Stimulated activated CD4-positive, alpha-beta T cell treated with anti-CD3 and anti-CD28 coated beads, Interleukin-12 subunit alpha, Interleukin-12 subunit beta, amount 100 ng/mL, for 4 hours (primary cell): Measurements from ENCODE around the gene ADGRD2.

Experiments
- DNase-seq: peaks from one replicate; pipeline ENCODE4 v3.0.0-alpha.2; 2020

The ADGRD2 gene

DNA sequence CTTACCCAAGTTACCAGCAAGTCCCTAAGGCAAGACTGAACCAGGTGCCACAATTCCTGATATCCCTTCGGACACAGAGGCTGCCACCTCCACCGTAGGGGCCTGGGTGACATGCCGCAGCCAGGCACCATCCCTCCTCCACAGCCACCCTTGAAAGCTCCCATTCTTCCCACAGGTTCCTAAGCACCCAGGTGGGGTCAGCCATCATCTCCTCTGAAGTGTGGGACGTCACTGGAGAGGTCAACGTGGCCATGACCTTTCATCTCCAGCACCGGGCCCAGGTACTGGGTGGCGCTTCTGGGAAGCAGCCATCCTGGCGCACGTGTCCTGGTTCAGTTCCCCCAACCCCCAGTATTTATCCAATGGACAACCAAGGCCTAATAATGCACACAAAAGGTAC is 8.2 kb downstream of the ADGRD2 start:
- no peak for DNase-seq

DNA sequence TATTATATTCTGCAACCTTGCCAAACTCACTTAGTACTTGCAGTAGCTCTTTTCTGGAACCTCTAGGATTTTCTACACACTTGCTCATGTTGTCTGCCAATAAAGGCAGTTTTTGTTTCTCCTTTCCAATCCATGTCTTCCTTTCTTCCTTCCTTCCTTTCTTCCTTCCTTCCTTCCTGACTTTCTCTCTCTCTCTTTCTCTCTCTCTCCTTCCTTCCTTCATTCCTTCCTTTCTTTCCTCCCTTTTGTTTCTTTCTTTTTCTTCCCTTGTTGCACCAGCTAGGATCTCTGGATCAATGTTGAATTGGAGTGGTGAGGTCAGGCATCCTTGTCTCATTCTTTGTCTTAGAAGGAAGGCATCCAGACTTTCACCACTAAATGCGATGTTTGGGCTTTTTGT is 12.5 kb downstream of the ADGRD2 start:
- no peak for DNase-seq

DNA sequence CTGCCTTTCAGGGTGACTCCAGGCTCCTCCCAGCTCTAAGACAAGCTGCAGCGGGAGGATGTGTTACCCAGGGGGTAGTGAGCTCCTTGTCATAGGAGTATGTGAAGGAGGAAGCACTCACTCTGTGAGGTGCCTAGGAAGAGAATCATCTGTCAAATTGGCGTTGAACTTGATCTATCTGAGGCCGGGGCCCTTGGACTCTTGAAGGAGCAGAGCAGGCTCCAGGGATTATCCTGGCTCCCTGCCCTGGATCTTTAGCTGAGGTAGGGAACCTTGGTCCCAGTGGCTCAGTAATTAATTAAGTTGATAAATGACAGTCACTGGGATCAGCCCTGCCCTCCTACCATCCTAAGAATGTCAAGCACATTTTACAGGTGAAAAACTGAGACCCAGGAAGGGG is 15.5 kb downstream of the ADGRD2 start:
- DNase-seq = no peak

DNA sequence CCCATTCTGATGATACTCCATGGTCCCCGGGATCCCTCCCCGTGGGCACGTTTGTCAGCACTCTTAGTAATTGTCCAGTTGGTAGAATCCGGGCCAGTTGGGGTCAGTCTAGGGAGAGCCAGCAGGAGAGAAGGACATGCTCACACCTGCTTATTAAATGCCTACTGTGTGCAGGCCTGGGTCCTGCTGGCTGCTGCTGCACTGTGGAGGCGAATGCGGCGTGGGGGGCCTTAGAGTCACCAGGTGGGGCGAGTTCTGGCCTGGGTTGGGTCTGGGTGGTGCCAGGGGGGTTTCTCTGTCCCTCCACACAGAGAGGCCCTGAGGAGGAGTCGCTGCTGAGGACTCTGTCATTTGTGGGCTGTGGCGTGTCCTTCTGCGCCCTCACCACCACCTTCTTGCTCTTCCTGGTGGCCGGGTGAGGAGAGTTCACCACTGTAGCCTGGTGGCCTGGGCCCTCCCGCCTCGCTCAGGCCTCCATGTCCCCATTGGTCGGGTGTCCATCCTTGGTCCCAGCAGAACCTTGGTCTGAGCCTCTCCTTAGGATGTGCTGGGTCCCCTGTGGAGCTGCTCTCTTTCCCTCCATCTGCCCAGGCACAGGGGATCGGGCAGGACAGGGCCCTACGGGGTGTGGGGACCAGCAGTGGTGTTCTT is 17.3 kb downstream of the ADGRD2 start:
- DNase-seq = no peak

DNA sequence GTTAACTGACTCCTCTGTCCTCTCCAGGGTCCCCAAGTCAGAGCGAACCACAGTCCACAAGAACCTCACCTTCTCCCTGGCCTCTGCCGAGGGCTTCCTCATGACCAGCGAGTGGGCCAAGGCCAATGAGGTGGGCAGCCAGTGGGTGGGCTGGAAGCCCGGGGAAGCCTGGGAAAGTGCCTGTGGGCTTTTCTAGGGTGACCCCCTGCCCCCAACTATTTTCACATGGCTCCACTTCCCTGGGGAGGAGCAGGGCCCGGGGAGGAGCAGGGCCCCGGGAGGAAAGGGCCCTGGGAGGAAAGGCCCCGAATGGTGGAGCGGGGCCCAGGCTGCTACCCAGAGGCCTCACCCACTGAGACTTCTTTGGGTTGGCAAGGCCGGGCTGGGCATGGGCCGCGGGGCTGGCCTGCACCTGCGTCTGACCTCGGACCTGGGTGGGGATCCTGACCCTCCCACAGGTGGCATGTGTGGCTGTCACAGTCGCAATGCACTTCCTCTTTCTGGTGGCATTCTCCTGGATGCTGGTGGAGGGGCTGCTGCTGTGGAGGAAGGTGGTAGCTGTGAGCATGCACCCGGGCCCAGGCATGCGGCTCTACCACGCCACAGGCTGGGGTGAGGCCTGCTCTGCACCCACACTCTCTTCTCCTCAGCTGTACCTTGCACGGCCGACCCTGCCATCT is 17.9 kb downstream of the ADGRD2 start:
- no peak for DNase-seq

DNA sequence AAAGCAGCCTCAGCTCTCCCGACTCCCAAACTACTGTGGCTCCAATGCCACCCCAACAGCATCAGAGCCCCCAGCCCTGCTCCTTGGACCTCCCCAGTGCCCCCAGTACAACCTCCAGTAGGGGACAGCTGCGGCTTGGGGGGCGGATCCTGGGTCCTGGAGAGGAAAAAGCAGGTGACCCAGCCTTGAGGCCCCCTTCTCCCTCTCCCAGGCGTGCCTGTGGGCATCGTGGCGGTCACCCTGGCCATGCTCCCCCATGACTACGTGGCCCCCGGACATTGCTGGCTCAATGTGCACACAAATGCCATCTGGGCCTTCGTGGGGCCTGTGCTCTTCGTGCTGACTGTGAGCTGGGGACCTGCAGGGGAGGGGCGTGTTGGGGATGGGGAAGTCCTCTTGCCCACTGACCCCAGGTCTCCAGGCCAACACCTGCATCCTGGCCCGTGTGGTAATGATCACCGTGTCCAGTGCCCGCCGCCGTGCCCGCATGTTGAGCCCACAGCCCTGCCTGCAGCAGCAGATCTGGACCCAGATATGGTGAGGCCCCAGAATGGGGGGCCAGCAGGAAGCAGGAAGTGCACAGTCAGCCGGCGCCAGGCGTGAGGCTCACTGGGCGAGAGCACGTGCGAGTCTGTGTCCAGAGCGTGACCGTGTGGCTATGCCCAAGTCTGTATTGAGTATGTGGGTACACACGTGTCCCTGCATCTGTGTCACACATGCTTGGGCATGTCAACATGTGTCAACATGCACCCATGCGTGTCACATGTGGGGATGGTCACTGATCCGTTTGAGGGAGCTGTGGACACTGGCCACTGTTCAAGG is 19.0 kb downstream of the ADGRD2 start:
- DNase-seq = no peak

DNA sequence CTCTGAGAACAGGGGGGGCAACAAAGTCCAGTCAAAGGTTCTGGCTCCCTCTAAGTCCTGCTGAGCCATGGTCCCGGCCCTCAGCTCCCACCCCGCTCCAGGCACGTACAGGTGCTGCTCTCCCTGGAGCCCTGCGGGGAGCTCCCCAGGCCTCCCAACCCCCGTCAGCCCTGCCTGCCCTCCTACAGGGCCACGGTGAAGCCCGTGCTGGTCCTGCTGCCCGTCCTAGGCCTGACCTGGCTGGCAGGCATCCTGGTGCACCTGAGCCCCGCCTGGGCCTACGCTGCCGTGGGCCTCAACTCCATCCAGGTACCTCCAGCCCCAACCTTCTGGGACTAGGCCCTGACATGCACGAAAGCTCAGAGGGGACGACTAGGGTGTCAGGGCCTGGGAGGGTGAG is 20.1 kb downstream of the ADGRD2 start:
- no peak for DNase-seq

DNA sequence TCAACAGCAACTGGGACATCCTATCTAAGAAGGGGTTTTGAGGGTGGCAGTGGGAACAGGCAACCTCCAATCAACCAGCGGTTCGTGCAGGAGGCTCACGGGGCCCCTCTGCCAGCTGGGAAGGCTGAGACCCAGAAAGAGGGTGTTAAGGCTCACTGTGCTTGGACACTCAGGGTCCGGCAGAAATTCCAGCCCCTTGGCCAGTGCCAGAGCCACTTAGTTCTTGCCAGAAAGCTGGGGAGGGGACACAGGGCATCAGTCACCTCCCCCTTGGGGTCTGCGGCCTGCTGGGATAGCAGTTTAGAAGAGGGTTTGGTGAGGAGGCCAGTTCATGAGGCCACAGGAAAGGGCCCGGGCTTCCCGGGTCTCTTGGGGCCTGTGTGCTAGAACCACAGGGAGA is 20.5 kb downstream of the ADGRD2 start:
- DNase-seq = no peak

DNA sequence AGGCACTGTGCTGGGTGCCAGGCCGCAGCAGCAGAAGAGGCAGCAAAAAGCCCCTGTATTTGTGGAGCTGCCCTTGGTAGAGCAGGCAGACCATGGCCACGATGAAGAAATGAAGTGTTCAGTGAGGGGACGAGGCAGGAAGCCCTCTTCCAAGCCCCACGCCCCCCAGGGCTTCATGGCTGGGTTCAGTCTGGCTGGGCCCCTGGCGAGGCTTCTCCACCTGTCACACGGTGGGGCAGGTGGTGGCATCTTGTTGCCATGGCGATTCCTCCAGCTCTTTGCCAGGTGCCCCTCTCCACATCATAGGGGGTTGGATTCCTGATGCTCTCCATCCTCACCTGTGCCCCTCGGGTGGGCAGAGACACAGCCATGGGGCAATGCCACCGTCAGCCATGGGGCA is 21.5 kb downstream of the ADGRD2 start:
- DNase-seq = no peak

DNA sequence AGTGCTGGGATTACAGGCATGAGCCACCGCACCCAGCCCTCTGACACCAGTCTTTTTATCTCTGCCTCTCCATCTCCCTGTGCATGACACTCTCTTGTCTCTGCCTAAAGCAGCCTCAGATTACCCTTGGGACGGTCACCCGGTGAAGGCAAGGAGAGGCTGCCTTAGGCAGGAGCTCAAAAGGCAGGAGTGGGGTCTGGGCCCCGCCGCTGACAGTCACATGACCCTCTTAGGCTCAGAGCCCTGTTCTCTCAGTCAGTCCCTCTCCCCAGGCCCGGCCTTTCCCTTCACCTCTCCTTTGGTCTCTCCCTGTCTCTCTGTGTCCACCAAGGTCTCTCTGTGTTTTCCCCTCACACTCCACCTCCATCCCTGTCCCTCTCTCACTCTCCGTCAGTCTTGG is 22.5 kb downstream of the ADGRD2 start:
- no peak for DNase-seq

DNA sequence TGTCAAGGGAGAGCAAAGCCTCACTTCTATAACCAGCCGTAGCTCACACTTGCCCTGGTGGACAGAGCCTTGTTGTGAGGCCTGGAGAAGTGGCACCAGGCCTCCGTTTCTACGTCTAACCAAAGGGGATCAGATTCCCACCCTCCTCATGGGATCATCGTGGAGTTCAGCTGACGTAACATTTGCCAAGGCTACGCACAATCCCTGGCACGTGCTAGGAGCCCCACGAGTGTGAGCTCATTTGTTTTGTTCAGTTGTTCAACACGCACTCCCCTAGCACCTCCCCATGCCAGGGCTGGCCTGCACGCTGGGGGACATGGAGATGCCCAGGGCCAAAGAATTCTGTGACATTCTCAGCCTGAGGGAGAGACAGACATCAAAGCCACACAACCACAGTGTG is 23.1 kb downstream of the ADGRD2 start:
- no peak for DNase-seq

DNA sequence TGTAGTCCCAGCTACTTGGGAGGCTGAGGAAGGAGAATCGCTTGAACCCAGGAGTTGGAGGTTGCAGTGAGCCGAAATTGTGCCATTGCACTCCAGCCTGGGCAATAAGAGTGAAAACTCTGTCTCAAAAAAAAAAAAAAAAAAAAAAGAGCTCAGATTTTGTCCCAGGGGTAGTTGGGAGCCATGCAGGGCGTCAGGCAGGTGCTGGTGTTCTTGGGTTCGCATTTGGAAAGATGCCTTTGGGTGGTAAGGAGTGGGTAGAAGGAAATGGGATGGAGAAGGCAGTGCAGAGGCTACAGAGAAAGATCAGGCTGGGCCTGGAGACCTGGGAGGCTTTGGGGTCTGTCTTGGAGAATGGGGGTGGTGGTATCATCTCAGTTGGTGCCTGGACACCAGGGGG is 23.9 kb downstream of the ADGRD2 start:
- DNase-seq = no peak

DNA sequence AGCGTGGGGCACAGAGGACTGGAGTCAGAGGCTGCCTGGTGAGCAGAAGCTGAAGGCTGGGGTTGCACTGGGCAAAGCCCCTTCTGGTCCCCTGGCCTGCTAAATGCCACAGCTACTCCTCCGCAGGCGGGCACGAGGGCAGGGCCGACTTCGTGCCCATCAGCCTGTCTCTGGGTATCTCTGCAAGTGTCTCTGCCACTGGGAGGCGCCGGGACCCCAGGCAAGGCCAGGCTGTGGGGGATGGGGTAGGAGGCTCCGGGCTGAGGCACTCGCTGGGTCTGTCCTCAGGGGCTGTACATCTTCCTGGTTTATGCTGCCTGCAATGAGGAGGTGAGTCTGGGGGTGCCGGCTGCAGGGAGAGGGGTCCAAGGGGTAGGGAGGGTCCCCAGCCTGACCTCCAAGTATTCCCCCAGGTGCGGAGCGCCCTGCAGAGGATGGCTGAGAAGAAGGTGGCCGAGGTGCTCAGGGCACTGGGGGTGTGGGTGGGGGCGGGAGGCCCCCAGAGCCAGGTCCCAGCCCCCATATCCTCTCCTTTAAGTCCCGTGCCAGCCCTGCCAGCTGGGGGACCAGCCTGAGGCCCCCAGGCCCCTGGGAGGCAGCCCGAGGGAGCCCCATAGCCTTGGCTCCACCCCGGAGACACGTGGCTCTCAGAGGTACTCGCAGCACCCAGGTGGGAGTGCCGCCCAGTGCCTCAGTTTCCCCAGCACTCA is 25.1 kb downstream of the ADGRD2 start:
- no peak for DNase-seq

DNA sequence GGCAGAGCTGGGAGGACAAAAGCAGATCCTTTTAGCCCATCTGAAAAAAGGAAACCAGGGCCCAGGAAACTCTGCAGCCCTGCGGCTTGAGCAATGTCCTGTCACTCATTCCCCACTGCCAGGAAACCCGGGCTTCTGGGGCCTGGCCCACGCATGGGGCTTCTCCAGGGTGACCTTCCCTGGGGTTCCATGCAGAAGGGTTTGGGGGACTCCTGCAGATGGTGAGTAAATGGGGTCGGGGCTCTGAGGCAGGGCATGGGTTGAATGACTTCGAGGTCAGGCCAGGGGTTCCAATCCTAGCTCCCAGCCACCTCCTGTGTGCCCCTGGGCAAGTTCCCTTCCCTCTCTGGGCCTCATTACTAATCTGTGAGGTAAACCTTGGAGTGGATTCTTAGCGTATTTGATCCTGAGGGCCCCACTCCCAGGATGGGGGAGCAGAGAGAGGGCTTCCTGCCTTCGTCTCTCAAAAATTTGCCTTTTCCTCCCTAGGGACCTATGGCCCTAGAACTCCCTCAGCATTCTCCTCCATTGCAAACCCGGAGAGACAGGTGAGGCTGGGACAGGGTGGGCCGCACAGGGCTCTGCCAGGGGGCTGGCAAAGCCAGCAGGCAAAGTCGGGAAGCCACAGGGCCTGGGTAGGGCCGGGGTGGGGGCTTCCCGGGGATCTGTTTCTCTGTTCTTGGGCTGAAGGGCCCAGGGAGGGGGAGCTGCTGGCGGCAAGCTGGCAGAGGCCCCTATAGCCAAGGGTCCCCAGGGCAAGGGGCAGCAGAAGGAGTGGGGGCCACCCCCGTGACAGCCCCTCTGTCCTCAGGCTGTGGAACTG is 25.8 kb downstream of the ADGRD2 start:
- DNase-seq = no peak

DNA sequence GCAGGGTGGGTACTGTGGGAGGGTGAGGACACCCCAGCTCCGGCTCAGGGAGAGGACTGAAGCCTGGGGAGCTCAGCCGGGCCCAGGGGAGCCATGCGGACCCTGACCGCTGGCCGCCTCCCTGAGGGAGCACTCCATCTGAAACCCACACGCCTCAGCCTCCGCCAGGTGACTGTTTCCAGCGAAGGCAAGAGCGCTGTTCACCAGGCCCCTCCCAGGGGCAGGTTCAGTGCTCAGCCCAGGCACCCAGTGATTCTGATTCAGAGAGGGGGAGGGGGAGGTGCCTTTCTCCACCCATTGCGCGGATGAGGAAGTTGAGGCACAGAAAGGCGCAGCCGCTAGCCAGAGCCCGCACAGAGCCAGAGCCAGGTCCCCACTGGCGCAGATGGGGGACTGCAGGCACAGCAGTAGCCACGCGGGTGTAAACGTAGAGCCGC is 27.0 kb downstream of the ADGRD2 start:
- DNase-seq = no peak

DNA sequence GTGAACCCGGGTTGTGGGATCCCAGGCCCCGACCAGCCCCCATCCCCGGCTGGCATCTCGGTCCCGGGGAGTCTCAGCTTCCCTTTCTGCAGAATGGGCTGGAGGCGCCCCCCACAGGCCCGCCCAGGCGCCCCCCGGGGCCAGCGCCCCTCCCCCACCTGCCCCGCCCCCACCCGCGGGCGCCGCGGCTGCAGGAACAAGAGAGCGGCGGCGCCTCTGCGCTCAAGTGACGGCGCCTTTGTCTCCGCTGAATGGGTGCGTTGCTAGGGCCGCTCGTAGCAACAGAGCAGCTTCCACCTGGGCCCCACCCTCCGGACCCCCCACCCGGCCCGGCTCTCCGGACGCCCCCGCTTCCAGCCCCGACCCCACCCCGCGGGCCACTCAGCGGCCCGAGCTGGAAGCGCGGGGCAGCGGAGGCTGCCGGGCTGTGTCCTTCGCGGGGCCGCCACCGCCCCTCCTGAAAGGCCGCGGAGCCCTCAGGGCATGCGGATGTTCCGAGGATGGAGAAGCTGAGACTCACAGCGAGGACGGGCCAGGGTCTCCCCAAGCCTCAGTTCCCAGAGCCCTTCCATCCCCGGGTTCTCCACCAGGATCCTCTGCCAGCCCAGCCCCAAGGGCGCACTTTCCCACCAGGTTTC is 27.5 kb downstream of the ADGRD2 start:
- no peak for DNase-seq

DNA sequence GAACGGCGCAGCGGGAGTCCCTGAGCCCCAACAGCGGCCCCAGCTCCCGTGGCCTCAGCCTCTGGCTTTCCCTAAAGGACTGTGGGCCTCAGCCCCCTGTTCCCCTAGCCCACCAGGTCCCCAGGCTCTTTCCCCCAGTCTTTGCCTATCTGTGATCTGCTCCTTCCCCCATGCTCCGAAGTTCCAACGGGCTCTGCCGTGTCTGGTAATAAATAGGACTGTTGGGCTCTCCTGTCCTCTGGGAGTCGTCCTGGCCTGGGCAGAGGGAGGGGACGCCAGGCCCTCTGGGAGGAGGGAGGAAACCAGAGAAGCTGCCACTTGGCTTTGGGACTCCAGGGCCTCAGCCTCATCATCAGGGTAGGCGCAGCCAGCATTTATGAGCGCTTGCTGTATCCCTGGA is 28.1 kb downstream of the ADGRD2 start:
- DNase-seq = no peak

DNA sequence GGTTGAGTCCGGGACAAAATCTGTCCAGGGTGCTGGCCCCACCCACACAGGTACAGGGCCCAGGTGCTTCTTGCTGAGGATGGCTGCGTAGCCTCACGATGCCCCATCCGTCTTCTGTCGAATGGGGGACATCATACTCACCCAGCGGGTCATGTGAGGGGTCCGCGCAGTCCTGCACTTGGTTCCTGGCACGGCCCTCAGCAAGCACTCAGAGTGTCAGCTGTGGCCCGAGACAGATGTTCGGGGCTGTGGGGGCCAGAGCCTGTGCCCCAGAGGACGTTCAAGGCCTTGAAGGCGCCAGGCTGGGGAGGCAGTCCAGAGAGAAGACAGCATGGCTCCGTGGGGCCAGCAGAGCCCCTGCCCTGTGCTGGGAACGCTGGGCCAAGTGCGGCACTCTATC is 29.1 kb downstream of the ADGRD2 start:
- DNase-seq = no peak

DNA sequence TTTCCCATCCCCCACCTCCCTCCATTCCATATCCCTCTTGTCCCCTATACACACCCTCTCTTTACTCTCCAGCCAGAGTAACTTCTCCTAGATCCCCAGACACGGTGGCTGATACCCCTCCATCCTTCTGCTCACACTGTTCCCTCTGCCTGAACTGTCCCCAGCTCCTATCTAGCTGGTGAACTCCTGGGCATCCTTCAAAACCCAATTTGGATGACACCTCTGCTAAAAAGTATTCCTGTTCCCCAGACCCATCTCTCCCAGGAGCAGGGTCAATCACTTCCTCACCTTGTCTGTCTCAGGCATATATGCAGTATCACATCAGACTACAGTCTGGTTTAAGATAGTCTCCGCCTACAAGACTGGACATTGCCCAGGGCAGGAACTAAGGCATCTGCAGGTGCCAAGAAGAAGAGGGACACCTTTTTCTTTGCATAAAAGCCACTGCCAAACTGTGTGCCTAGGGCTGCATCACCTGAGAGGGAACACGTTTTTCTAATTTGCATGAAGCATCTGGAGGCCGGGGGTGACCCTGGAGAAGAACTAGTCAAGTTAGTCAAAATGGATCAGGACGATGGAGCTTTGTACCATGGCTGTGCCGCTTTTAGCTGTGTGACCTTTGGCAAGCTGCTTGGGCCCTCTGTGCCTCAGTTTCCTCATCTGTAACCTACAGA is 29.8 kb downstream of the ADGRD2 start:
- no peak for DNase-seq

DNA sequence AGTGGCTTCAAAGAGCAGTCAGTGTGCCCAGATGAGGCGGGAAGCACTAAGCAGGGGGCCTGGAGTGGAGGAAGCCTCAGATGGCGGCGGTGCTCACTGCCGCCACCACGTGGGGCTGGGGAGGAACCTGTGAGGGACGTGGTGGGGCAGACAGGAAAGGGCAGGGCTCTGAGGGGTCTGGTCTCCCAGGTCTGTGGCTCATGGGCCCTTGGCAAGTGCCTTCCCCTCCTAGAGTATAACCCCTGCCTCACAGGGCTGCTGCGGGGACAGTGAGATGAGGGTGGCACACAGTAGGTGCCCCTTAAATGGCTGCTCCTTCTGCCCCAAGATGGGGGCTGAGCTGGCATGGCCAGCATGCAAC is 30.4 kb downstream of the ADGRD2 start:
- DNase-seq = no peak

DNA sequence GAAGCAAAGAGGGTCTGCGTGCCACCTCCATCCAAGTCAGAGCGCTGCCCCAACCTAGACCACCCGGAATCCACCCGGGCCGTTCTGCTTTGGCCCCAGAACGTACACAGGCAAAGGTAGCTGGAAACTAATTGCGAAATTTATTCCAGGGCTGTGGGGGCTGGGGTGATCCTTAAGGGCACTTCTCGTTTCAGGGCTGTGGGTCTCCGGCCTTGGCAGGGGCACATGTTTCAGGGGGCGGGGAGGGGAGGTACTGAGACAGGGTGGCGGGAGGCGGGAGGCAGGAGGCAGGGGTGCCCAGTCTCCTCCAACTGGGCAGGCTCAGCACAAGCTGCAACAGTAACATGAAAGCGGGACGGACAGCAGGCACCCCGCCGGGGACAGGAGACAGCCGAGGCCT is 30.9 kb downstream of the ADGRD2 start:
- DNase-seq = no peak
